Measurements from ENCODE around the gene COL26A1. TPM values are rescaled to one million over a fixed set of nuclear protein-coding genes. Genes with fewer than 3 reads are reported as not detected.
A peak's percentile ranks its signal among the peaks of the same experiment; 100 is the strongest.

The COL26A1 gene
- total RNA-seq, 4 donors from 2014 or later: 0.06 TPM; not detected in 3

- intact Hi-C loops (cut with DNase I; ENCODE audit: low total_unique reads): loop anchor here (2.0 kb wide), 1 partner anchor 729 kb away; no protein-coding TSS in a partner anchor
- DNase-seq (ENCODE audit: low spot score in 2 of 2): no peak
- TF ChIP-seq CTCF (IDR thresholded peaks at IDR 0.05) (no peak), POLR2A (IDR thresholded peaks at IDR 0.05) (no peak)
- 89 to 90% methylated on average over 8 to 10 of the region's 10 CpGs for WGBS, 2 donors
- H3K4me3 ChIP-seq (ENCODE audit: low read depth, poor library complexity, severe bottlenecking): no peak overlapping the region
Observed at GRCh38 chr7:101543846-101544245, 181.2 kb downstream of the COL26A1 start.

- no peak overlapping the region for H3K4me3 ChIP-seq (ENCODE audit: low read depth, poor library complexity, severe bottlenecking)
- WGBS, 2 donors: 84 to 90% methylated on average over 6 to 10 of the region's 10 CpGs
- no peak for TF ChIP-seq CTCF (IDR thresholded peaks at IDR 0.05)
- DNase-seq (ENCODE audit: low spot score in 2 of 2): no peak
- intact Hi-C loops (cut with DNase I; ENCODE audit: low total_unique reads): no loop called here
Observed at GRCh38 chr7:101545441-101546190, 182.9 kb downstream of the COL26A1 start.

- 82 to 94% methylated on average over 2 of the region's 2 CpGs for WGBS, 2 donors
- intact Hi-C loops (cut with DNase I; ENCODE audit: low total_unique reads): no loop called here
- no peak for TF ChIP-seq POLR2A (IDR thresholded peaks at IDR 0.05)
- TF ChIP-seq CTCF (IDR thresholded peaks at IDR 0.05): no peak
- no peak overlapping the region for H3K4me3 ChIP-seq (ENCODE audit: low read depth, poor library complexity, severe bottlenecking)
- no peak for DNase-seq (ENCODE audit: low spot score in 2 of 2)
Observed at GRCh38 chr7:101546308-101546936, 183.7 kb downstream of the COL26A1 start.

GRCh38 chr7:101547022-101547915 lies 184.6 kb downstream of the COL26A1 start:
- H3K4me3 ChIP-seq (ENCODE audit: low read depth, poor library complexity, severe bottlenecking): no peak overlapping the region
- TF ChIP-seq POLR2A (IDR thresholded peaks at IDR 0.05): no peak
- WGBS, 2 donors: 70 to 74% methylated on average over 12 to 13 of the region's 17 CpGs
- peak in 1 of 2 donors; percentile 50 for DNase-seq (ENCODE audit: low spot score in 2 of 2)
- intact Hi-C loops (cut with DNase I; ENCODE audit: low total_unique reads): no loop called here

- intact Hi-C loops (cut with DNase I; ENCODE audit: low total_unique reads): no loop called here
- peak in 1 of 2 donors; percentile 65 for DNase-seq (ENCODE audit: low spot score in 2 of 2)
- H3K4me3 ChIP-seq (ENCODE audit: low read depth, poor library complexity, severe bottlenecking): no peak overlapping the region
- 56 to 58% methylated on average over 13 of the region's 14 CpGs for WGBS, 2 donors
- TF ChIP-seq POLR2A (IDR thresholded peaks at IDR 0.05): no peak
Observed at GRCh38 chr7:101547916-101548661, 185.4 kb downstream of the COL26A1 start.

GRCh38 chr7:101549734-101550133 lies 187.1 kb downstream of the COL26A1 start:
- intact Hi-C loops (cut with DNase I; ENCODE audit: low total_unique reads): no loop called here
- no peak overlapping the region for H3K4me3 ChIP-seq (ENCODE audit: low read depth, poor library complexity, severe bottlenecking)

More at GRCh38 chr7:101549734-101550133, 187.1 kb downstream of the COL26A1 start:
- WGBS, 2 donors: 86 to 88% methylated on average over 5 of the region's 5 CpGs
- DNase-seq (ENCODE audit: low spot score in 2 of 2): peak in 1 of 2 donors; percentile 66
- TF ChIP-seq POLR2A (IDR thresholded peaks at IDR 0.05): no peak
- TF ChIP-seq CTCF (IDR thresholded peaks at IDR 0.05): no peak

All from lower leg skin (tissue), 4 donors.